K562 (cell line): ENCODE data around the gene HSDL1. TPM values are rescaled to one million over a fixed set of nuclear protein-coding genes. Genes with fewer than 3 reads are reported as not detected.
A peak's percentile ranks its signal among the peaks of the same experiment; 100 is the strongest.

Experiments
- BMI1 ChIP-seq: fragments of 150-350 bp; IDR thresholded peaks from 2 replicates; pipeline ENCODE4 v1.6.1; 2014; ENCODE audit warnings: low read length
- DDX20 ChIP-seq: fragments of 450-650 bp; IDR thresholded peaks from 2 replicates; pipeline ENCODE4 v1.6.1; 2016; ENCODE audit warnings: missing genetic modification characterization, low read depth, mild to moderate bottlenecking, missing compliant biosample characterization, moderate library complexity
- ESRRA ChIP-seq: fragments of 450-650 bp; IDR thresholded peaks from 2 replicates; pipeline ENCODE4 v1.6.1; 2014; ENCODE audit warnings: low read depth, mild to moderate bottlenecking, moderate library complexity, borderline replicate concordance
- ETV1 ChIP-seq: fragments of 450-650 bp; conservative IDR thresholded peaks from 2 replicates; pipeline ENCODE4 v1.6.1; 2016; ENCODE audit warnings: missing genetic modification characterization, control low read depth, low read depth, missing compliant biosample characterization
- HDAC2 ChIP-seq: fragments of 450-650 bp; IDR thresholded peaks from 2 replicates; pipeline ENCODE4 v1.6.1; 2016; ENCODE audit warnings: mild to moderate bottlenecking
- HMGN3 ChIP-seq: IDR thresholded peaks from 2 replicates; pipeline ENCODE4 v1.6.1; 2011; ENCODE audit warnings: borderline replicate concordance, low read depth, mild to moderate bottlenecking, mixed read lengths, low read length; ENCODE audit not compliant: insufficient read length; ENCODE audit errors: extremely low read depth
- KLF13 ChIP-seq: fragments of 450-650 bp; IDR thresholded peaks from 2 replicates; pipeline ENCODE4 v1.6.1; 2016; ENCODE audit warnings: missing genetic modification characterization, low read depth, mild to moderate bottlenecking, missing compliant biosample characterization, moderate library complexity, borderline replicate concordance
- MED1 ChIP-seq: sonication (generic); formaldehyde crosslinking; IDR thresholded peaks from 2 replicates; pipeline ENCODE4 v1.8.1; 2023; ENCODE audit warnings: missing genetic modification reagents, borderline replicate concordance
- NFIC ChIP-seq: fragments of 450-650 bp; IDR thresholded peaks from 2 replicates; pipeline ENCODE4 v1.6.1; 2017; ENCODE audit warnings: mild to moderate bottlenecking, inconsistent platforms
- NONO ChIP-seq, 2 experiments: fragments of 200-400 bp in 1 of 2; fragments of 450-650 bp in 1 of 2; formaldehyde crosslinking in 1 of 2; IDR thresholded peaks; 2 replicates each; pipeline ENCODE4 v1.6.1; 2017; ENCODE audit warnings: low read depth in 2 of 2, mild to moderate bottlenecking in 2 of 2, moderate library complexity in 2 of 2, low read length in 1 of 2
- NR0B1 ChIP-seq: fragments of 450-650 bp; IDR thresholded peaks from one replicate; pipeline ENCODE4 v1.6.1; 2018; ENCODE audit warnings: mild to moderate bottlenecking, moderate library complexity; ENCODE audit not compliant: partially characterized antibody
- PHB ChIP-seq: fragments of 250-450 bp; sonication (Bioruptor Pico); IDR thresholded peaks from 2 replicates; pipeline ENCODE4 v1.5.0; 2021
- SIRT6 ChIP-seq: IDR thresholded peaks from one replicate; pipeline ENCODE4 v1.6.1; 2012; ENCODE audit warnings: low read depth, mild to moderate bottlenecking, control low read depth, inconsistent platforms, low read length, moderate library complexity
- SMARCB1 ChIP-seq: IDR thresholded peaks from 2 replicates; pipeline ENCODE4 v1.6.1; 2011; ENCODE audit warnings: improper control_type of control experiment, low read depth; ENCODE audit not compliant: insufficient read length
- SP1 ChIP-seq: sonication (generic); formaldehyde crosslinking; IDR thresholded peaks from 2 replicates; pipeline ENCODE4 v1.8.1; 2022; ENCODE audit warnings: mild to moderate bottlenecking, missing genetic modification reagents
- TAL1 ChIP-seq: fragments of 450-650 bp; IDR thresholded peaks from 2 replicates; pipeline ENCODE4 v1.6.1; 2016; ENCODE audit warnings: mild to moderate bottlenecking
- TCF7L2 ChIP-seq: fragments of 150-350 bp; IDR thresholded peaks from 2 replicates; pipeline ENCODE4 v1.6.1; 2016; ENCODE audit warnings: low read depth, mild to moderate bottlenecking, low read length, moderate library complexity
- TFAP4 ChIP-seq: sonication (generic); formaldehyde crosslinking; IDR thresholded peaks from 2 replicates; pipeline ENCODE4 v1.8.0; 2022; ENCODE audit warnings: missing genetic modification reagents, mild to moderate bottlenecking, moderate library complexity, borderline replicate concordance
- XRCC4 ChIP-seq: IDR thresholded peaks from one replicate; pipeline ENCODE4 v1.6.1; 2011; ENCODE audit not compliant: insufficient read depth, insufficient read length; ENCODE audit errors: extremely low read depth
- ZBTB33 ChIP-seq: sonication (generic); formaldehyde crosslinking; IDR thresholded peaks from 2 replicates; pipeline ENCODE4 v1.8.1; 2023; ENCODE audit warnings: mild to moderate bottlenecking, missing genetic modification reagents
- ZNF224 ChIP-seq: sonication (generic); formaldehyde crosslinking; IDR thresholded peaks from 2 replicates; pipeline ENCODE4 v1.8.0; 2022; ENCODE audit warnings: mild to moderate bottlenecking, missing genetic modification reagents
- ZNF77 ChIP-seq: fragments of 250-450 bp; sonication (Bioruptor Pico); IDR thresholded peaks from 2 replicates; pipeline ENCODE4 v1.5.0; 2020
- polyA plus RNA-seq, 8 experiments: library from polyadenylated mRNA; depleted of rRNA in 4 of 8; stranded (reverse) in 5 of 8; unstranded in 3 of 8; fragments of >200 nt; fragmentation: Nextera tagmentation in 2 of 8; fragmentation: Illumina TruSeq in 1 of 8; extraction: Ambion mirVana in 2 of 8; extraction: Trizol in 1 of 8; gene quantifications; 2 replicates each; pipeline versions ENCODE4 v1.2.1 to v1.2.3, GENCODE V29; 2011 to 2014; ENCODE audit warnings: inconsistent platforms in 1 of 8, missing spikeins in 1 of 8
- total RNA-seq, 7 experiments: library from RNA; depleted of rRNA in 6 of 7; stranded (reverse); fragments of >200 nt in 6 of 7; fragmentation: Illumina TruSeq in 2 of 7; extraction: Trizol in 2 of 7; gene quantifications; 2 replicates each; pipeline versions ENCODE4 v1.2.1 to v1.2.3, GENCODE V29; 2011 to 2021; ENCODE audit warnings: low replicate concordance in 1 of 7
- TF ChIP-seq, protein P1 (sequence below): fragments of 250-450 bp; sonication (Bioruptor Pico); IDR thresholded peaks from 2 replicates; pipeline ENCODE4 v1.4.0; 2020

HSDL1 gene
- total and polyA plus RNA-seq, 9 of the 15 experiments (the other 6 are each of a cell fraction or from before 2014, with no cell fraction given), result 14.8 to 41.2 (median 27.7) TPM

GRCh38 chr16:84139628-84140258 is 5.2 kb downstream of the HSDL1 start (continued):
- peak; percentile 36; the same call in 1 of the 2 replicates for TF ChIP-seq ETV1 (tag)
- TF ChIP-seq SP1 (CRISPR knock-in tag), result no peak
- no peak for TF ChIP-seq SMARCB1
- no peak for TF ChIP-seq TAL1
- no peak for TF ChIP-seq NFIC
- TF ChIP-seq ESRRA, result 0 out of 2 replicates have a peak, but pooled peaks have one; percentile 5
- TF ChIP-seq TFAP4, result no peak
- no peak for TF ChIP-seq BMI1
- TF ChIP-seq ZNF224 (CRISPR knock-in tag), result no peak
- TF ChIP-seq HMGN3, result no peak
- TF ChIP-seq PHB, result no peak
- no peak for TF ChIP-seq XRCC4
- TF ChIP-seq DDX20 (tag), result no peak
- TF ChIP-seq ZNF77, result no peak
- no peak for TF ChIP-seq NR0B1
- TF ChIP-seq KLF13 (tag), result no peak
- TF ChIP-seq TCF7L2, result no peak
- no peak for TF ChIP-seq MED1 (CRISPR knock-in tag)
- no peak for TF ChIP-seq ZBTB33 (CRISPR knock-in tag)
- no peak; the same call in 1 of the 2 replicates for TF ChIP-seq HDAC2
- TF ChIP-seq, protein P1, sequence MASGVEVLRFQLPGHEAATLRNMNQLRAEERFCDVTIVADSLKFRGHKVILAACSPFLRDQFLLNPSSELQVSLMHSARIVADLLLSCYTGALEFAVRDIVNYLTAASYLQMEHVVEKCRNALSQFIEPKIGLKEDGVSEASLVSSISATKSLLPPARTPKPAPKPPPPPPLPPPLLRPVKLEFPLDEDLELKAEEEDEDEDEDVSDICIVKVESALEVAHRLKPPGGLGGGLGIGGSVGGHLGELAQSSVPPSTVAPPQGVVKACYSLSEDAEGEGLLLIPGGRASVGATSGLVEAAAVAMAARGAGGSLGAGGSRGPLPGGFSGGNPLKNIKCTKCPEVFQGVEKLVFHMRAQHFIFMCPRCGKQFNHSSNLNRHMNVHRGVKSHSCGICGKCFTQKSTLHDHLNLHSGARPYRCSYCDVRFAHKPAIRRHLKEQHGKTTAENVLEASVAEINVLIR (CRISPR knock-in tag), result 0 out of 2 replicates have a peak, but pooled peaks have one; percentile 35
- no peak for TF ChIP-seq SIRT6
- TF ChIP-seq NONO (IDR thresholded peaks at IDR 0.05; ENCODE audit: low read depth in 2 of 2, low read length in 1 of 2), result no peak
